Left cardiac atrium (tissue), 4 donors: ENCODE measurements around the gene CSMD2. TPM values are rescaled to one million over a fixed set of nuclear protein-coding genes. Genes with fewer than 3 reads are reported as not detected.
"Not testable (repeated sequence)": the region's sequence is repeated elsewhere in the genome, so short reads cannot be mapped to it uniquely, and the experiment has no call there.

Experiments used
- ATAC-seq, 2 donors: fragments of 200-7000 bp; cut with Tn5 transposase; one replicate each; pipeline ENCODE4 v1.9.1; 2020; ENCODE audit warnings: mild to moderate bottlenecking in 2 of 2, moderate library complexity in 2 of 2
- DNase-seq: peaks from one replicate; pipeline ENCODE4 v3.0.0-alpha.2; 2020
- intact Hi-C, 2 donors: fragments of 100-400 bp; cut with DNase I; formaldehyde crosslinking; loops; one replicate each; pipeline versions ENCODE4 v1.14.1 to v1.15.1; 2022 to 2023
- long read RNA-seq: library from polyadenylated mRNA; unstranded; transcript quantifications from one replicate; pipeline ENCODE4 v2.0.0, GENCODE V29; 2021
- total RNA-seq, 2 donors: library from RNA; stranded (reverse); fragmentation: NEBNext Ultra II Directional; extraction: Animal tissue kit (Norgen Biotek cat#: 25700); gene quantifications; one replicate each; pipeline ENCODE4 v1.2.1, GENCODE V29; 2021
- donor health status: DM: no; HTN: yes; CAD: no.
- donor health status: DM: no; HTN: yes; CAD: no; lungs with severe emphysema.
- donor health status: DM: yes; HTN: yes; CAD: no.
- donor health status: Dilated cardiomyopathy.

The CSMD2 gene
- under 1 TPM; 0.29 to 0.58 TPM for total RNA-seq
- long read RNA-seq, result 0 reads

DNA sequence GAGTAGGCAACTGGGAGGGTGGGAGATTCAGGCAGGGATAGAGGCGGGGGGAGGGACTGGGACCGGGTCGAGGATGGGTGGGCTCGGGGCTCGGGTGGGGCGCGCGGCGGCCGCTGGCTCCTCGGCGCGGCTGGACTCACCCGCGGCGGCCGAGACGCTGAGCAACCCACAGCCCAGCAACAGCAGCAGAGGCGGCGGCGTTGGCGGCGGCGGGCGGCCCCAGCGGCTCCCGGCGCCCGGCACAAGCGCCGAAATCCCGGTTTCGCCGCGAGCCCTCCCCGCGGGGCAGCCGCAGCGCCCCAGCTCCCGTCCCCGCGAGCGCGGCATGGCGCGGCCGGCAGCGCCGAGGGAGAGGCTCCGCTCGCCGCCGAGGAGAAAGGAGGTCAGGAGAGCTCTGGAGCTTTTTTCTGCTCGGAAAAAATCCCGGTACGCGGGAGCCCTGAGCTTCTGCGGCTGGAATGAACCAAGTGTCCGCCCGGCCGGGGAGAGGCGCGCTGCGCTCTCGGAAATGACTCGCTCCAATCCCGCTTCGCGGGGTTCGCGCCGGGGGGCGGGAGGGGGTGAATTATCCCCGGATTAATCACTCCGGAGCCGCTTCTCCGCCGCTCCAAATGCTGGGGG lies at the start of gene CSMD2:
TSS of gene CSMD2 (minus strand) at position 460 of the 621 bp plus-strand sequence. CDS start at position 327, 133 bp downstream.
- intact Hi-C loops, result loop anchor here in 1 of 2 donors (5.0 kb wide), 1 partner anchor 528 kb away; no protein-coding TSS in a partner anchor
- peak in 1 of 2 donors; percentile 22 for ATAC-seq

DNA sequence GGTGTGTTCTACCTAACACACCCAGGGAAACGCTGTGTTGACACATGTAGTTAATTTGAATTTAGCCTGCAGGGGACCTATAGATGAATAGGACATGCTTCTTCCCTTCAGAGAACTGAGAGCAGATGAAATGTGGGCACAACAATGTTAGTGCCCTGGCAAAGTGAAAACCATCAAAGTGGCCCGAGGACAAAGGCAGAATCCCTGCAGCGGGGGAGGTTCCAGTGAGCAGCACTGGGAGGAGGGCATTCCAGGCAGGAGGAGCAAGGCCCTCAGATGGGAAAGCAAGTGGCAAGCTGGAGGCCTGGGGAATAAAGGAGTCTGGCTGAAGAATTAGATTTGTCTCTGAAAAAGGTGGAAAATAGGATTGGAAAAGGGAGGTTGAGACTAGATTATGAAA lies 48.9 kb upstream of the CSMD2 start:
- ATAC-seq, result no peak
- intact Hi-C loops, result no loop called here
- no peak for DNase-seq

More for the DNA sequence above, at the start of gene CSMD2:
- DNase-seq, result peak; percentile 58

DNA sequence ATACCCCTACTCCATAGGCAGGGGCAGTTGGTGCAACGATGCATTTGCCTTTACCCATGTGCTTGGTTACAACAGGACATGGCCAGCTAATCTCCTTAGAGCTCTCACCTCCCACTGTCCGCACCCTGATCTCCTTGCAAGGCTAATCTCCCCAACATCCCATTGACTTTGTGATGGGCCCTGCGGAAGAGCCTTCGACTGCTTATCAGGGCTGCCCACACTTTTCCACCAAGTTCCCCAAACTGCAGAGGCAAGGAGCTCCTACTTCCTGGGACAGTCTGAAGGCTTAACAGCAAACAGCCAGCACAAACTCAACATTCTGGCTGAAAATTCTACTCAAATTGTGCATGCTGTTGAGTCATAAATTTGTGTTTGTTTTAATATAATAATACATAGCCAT lies 47.6 kb upstream of the CSMD2 start:
- no peak for ATAC-seq
- no peak for DNase-seq
- intact Hi-C loops, result no loop called here

DNA sequence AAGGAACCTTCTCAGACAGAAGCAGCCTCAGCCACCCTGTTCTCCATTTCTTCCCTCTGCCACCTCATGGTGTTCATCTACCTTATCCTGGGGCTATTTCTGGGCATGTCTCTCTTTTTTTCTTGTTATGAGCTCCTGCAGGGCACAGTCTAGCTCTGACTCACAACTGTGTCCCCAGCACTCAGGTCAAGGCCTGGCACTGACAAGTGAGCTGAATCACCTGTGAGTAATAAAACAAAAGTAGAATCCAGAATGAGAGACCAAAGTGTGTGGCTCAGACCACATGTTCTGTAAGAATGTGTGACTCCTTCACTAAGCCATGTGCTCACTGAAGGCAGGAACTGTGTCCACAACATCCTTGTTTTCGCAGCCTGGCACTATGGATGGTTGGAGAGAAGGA lies 34.9 kb upstream of the CSMD2 start:
- peak in 1 of 2 donors; percentile 70 for ATAC-seq
- intact Hi-C loops, result no loop called here

DNA sequence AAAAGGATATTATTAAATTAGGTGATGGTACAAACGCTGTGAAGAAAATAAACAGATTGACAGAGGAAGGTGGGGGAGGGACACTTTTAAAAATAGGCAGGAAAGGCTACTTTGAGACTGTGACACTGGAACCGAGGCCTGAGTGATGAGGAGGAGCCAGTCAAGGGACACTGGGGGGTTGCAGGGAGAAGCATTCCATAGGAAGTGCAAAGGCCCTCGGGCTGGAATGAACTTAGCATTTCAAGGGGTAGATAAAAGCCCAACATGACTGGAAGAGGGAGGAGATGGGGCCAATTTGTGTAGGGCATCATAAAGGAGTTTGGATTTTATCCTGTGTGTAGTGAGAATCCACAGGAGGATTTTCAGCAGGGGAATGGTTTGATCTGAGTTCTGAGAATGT lies 27.6 kb upstream of the CSMD2 start:
- DNase-seq (no peak), ATAC-seq (no peak)
- intact Hi-C loops, result no loop called here

More for the DNA sequence above, 34.9 kb upstream of the CSMD2 start:
- no peak for DNase-seq

DNA sequence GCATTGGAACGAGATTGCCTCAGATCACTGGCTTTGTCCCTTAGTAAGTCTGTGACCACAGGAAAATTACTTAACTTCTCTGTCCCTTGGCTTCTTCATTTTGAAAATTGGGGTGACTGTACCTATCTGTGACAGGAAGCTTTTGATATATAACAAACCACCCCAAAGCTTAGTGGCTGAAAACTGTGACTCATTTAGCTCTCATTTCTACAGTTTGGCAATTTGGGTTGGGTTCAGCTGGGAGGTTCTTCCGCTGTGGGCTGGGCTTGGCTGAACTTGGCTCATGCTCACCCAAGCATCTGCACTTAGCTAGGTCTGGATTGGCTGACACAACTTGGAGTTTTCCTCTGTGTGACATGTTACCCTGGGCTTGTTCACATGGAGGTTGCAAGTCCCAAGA lies 25.7 kb upstream of the CSMD2 start:
- intact Hi-C loops, result no loop called here
- DNase-seq (no peak), ATAC-seq (no peak)

DNA sequence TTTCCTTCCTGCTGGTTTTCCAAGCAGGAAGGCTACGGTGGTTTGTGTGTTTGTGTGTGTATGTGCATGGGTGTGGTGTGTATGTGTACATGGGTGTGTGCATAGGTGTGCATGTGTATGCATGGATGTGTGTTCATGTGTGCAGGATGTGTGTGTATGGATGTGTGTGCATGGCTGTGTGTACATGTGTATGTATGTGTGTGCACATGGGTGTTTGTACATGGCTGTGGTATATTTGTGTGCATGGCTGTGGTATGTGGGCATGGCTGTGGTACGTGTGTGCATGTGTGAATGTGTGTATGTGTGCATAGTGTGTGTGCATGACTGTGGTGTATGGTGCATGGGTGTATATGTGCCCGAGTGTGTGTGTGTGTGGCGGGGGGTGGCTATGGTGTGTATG lies 24.0 kb upstream of the CSMD2 start:
- intact Hi-C loops, result no loop called here
- DNase-seq, result no peak
- no peak for ATAC-seq

DNA sequence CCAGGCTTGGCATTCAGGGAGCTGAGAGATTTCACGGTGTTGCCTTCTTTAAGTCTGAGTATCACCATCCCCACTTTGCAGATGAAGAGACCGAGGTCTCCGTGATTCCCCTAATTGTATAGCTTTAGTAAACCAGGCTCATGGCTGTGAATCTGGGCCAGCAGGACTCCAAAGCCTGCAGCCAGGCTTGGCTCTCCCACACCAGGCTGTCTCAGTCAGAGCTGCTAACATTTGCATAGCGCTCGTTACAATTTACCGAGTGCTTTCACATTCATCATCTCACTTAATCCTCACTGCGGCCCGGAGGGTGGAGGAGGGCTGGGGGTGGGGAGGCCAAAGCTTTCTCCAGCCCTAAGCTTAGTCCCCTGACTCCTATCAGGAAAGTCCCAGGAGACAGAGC lies 23.4 kb upstream of the CSMD2 start:
- intact Hi-C loops, result no loop called here
- DNase-seq, result no peak
- no peak for ATAC-seq

DNA sequence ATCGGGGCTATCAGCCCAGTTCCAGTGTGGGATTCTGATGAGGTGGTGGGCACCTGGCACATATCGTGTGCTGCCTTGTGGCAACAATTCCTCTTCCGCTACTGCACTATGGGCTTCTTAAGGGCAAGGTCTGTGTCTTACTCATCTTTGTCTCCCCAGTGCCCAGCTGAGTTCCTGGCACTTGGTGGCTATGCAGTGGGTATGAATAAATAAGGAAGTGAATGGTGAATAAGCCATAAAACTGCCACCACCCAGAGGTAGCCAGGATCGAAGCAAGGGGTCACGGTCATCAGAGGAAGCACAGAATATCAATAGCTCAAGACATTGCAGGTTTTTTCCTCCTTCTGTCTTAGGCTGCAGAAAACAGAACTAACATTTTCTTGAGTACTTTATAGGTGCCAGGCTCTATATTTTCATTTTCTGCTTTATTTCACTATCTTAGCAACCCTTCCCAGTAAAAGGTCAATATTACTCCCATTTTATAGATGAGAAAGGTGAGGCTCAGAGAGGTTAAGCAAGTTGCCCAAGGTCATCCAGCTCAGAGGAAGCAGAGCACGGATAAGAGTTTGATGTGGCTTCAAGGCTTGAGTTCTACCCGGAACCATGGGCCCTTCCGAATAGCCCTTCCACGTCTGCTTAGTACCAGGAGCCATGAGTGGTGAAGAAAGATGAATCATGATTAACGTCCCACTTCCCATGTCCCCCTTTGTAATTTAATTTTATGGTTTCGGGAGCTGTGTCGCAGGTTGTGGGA lies 21.9 kb upstream of the CSMD2 start:
- intact Hi-C loops, result no loop called here
- DNase-seq (no peak), ATAC-seq (no peak)

DNA sequence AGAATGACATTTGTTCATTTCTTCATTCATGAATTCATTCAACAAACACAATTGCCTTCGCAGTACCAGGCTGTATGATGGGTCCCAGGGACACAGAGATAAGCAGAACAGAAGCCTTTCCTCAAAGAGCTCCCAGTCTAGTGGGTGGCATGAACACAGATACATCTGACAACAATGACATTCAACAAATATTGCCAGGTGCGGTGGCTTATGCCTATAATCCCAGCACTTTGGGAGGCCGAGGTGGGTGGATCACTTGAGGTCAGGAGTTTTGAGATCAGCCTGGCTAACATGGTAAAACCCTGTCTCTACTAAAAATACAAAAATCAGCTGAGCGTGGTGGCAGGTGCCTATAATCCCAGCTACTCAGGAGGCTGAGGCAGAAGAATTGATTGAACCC lies 18.4 kb upstream of the CSMD2 start:
- intact Hi-C loops, ATAC-seq, DNase-seq: not testable (repeated sequence)

DNA sequence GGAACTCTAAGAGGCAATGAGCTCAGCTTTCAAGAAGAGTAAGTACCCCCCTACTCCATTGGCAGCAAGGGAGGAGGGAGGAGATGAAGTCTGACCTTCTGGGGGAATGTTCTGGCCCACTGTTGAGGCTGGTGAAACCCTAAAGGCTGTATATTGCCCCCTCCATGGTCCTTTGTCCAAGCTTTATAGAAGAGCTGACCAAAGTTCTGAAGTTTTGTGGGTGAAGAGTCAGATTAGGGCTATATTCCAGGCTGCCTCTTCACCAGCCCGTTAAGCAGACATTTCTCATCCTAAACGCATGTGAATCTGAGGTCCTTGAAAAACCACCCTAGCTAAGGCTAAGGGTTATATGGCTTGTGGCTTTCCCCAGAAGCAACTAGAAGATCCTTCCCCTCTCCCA lies 13.0 kb upstream of the CSMD2 start:
- no peak for ATAC-seq
- intact Hi-C loops, result no loop called here
- DNase-seq, result no peak

DNA sequence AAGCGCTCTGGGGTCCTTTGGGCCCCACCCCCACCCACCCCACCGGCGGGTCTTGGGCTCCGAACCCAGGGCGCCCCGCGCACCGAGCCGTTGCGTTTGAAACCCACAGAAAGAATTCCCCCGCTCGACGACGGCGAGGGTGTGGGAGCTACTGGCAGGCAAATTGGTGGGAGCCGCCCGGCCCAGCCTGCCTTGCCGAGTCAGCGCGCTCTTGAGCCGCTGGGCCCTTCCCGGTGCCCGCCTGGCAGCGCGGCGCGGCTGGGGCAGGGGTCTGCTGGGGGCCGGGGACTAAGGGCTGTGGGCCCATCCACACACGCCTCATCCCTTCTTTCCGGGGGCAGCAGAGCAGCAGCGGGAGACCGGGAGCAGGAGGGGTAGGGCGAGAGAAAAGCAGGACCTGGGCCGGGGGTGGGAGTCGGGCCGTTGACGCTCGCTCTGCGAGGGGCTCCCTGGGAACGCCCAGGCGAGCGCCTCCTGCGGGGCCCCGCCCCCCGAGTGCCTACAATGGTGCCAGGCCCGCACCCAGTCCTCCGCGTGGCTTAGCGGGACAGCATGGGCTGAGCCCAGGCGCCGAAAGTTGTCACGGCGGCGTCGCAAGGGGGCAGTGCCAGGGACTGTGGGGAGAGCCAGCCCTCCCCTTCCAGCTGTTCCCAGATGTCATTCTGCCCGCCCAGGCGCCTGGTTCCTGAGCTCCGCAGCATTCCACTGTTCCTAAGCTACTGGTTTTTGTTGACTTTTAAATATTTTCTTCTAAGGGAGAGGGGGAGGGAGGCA lies 12.0 kb upstream of the CSMD2 start, which contains the start of gene C1orf94:
TSS of gene C1orf94 (plus strand) at position 78 of the 774 bp plus-strand sequence. CDS start 883 bp downstream, outside the sequence.
- DNase-seq (no peak), ATAC-seq (peak in 1 of 2 donors; percentile 52)
- intact Hi-C loops, result no loop called here

DNA sequence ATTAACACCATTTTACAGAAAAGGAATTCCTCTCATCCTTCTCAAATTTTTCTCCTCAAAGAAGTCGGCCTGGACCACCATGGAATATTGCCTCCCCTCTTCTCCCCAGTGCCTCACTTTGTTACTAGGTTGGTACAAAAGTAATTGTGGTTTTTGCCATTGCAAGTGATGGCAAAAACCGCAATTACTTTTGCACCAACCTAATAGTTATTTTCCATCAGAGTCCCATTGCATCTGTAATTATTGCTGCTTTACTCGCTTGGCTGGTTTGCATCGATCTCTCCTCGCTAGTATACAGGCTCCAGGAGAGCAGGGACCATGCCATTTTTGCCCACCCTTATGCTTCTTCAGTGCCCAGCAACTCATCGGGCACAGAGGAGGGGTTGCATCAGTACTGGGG lies 10.7 kb upstream of the CSMD2 start:
- DNase-seq (no peak), ATAC-seq (no peak)
- intact Hi-C loops, result no loop called here

DNA sequence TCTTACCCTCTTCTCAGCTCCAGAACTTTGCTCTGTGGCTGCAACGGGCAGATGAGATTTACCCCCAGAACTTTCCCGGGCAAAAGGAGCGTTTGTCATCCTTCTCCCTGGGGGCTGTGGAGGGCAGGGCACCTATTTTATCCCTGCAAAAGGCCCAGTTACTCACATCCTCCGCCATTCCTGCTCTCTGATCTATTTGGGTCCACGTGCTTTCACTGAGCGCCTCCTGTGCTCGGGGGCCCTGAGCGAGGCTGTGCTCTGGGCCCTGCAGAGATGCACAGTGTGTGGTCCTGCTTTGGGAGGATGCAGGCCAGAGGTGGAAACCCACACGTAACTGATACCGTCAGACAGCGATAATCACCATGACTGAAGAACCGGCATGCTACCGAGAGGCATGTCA lies 2.4 kb upstream of the CSMD2 start:
- DNase-seq (no peak), ATAC-seq (no peak)
- intact Hi-C loops, result loop anchor here in 1 of 2 donors (5.0 kb wide), 1 partner anchor 530 kb away; no protein-coding TSS in a partner anchor

DNA sequence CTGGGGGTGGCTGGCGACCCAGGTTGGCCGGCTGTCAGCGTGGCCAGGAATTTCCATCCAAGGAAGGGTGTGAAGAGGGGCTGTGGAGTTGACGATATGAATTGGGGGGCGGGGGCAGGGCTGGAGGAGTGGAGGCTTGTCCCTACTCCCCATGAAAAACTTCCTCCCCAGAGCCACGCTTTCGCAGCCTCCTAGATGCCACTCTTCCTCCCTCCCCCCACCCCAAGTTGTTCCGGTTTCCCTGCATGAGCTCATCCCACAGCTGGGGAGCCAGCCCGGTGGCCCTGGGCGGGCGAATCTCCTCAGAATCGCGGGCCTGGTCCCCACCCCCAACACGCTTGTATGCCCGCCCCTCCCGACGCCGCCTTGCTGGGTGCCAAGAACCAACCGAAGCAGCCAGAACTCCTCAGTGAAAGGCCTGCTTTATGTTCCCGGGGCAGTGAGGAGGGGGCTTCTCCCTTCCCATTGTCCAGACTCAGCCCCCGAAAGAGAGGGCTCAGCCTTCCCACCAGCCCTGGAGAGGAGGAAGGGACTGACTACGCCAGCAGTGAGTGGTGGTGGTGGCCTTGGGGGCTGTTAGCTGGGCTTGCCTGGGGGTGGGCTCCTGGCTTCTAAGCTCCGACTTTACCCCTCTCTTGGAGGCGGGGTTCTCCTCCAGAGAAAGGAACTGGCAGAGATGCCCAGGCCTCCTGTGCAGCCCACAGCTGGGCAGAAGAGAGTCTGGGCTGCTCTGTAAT lies 1.8 kb upstream of the CSMD2 start:
- intact Hi-C loops, result loop anchor here in 1 of 2 donors (5.0 kb wide), 1 partner anchor 529 kb away; no protein-coding TSS in a partner anchor
- ATAC-seq, result peak in 1 of 2 donors; percentile 10
- DNase-seq, result peak; percentile 44

DNA sequence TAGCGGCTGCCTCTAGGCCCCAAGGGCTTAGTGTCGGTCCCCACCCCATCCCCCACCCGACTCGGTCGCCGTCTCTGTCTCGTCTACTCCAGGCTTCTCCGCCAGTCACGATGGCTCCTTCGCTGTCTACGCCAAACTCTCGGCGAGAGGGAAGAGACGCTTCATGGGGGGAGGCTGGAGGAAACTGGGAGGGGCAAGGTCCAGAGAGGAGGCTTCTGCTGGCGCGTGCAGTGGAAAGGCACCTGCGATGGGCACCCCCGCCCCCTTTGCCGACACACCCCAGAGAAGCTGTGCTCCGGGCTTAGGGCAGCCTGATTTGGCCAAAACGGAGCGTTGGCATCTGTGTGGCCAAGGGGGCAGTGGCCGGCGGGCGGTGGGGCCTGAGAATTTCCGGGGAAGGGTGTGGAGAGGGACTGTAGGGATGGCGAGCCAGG lies 1.2 kb upstream of the CSMD2 start:
- intact Hi-C loops, result loop anchor here in 1 of 2 donors (5.0 kb wide), 1 partner anchor 529 kb away; no protein-coding TSS in a partner anchor
- ATAC-seq (no peak), DNase-seq (peak; percentile 29)

DNA sequence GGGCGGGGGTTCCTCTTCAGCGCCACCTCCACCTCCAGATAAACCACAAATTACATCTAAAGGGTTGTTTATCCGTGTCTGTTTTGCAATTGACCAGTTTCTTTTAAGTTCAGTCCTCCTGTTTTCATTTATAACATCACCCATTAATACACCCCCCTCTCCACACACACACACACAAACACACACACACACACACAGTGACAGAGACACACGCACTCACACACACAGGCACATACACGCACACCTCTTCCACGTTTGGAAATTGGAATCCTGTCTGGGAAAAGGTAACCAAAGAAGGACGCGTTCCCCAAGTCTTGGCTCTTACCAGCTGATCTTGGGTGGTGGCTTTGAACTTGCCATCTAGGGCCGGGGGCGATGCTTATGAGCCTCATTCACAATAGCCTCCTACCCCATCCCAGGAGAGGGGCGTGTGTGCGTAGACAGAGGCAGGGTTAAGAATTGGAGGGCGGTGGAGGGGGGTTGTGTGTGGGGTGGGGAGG lies 442 bp upstream of the CSMD2 start:
- intact Hi-C loops, result loop anchor here in 1 of 2 donors (5.0 kb wide), 1 partner anchor 528 kb away; no protein-coding TSS in a partner anchor
- DNase-seq, result no peak
- ATAC-seq, result no peak
